Stimulated activated CD4-positive, alpha-beta T cell treated with anti-CD3 and anti-CD28 coated beads, Interleukin-15, amount 100 ng/mL, for 1 hour (primary cell): ENCODE results near the gene HIVEP2.

Source experiments
- DNase-seq, 2 donors: peaks; one replicate each; pipeline ENCODE4 v3.0.0-alpha.2; 2020; ENCODE audit warnings: low read depth in 1 of 2, low spot score in 1 of 2

HIVEP2 gene

GRCh38 chr6:142893088-142893487 is 51.9 kb downstream of the HIVEP2 start:
- no peak for DNase-seq

- DNase-seq, result no peak
These were observed 52.5 kb downstream of the HIVEP2 start for GRCh38 chr6:142892254-142893021.

- DNase-seq, result no peak
These were observed 53.5 kb downstream of the HIVEP2 start for GRCh38 chr6:142891454-142891853.

GRCh38 chr6:142888456-142888855 is 56.5 kb downstream of the HIVEP2 start:
- DNase-seq, result no peak

- no peak for DNase-seq
These were observed 57.5 kb downstream of the HIVEP2 start for GRCh38 chr6:142887517-142887916.

GRCh38 chr6:142886431-142887170 is 58.4 kb downstream of the HIVEP2 start:
- DNase-seq, result no peak

- no peak for DNase-seq
These were observed 59.7 kb downstream of the HIVEP2 start for GRCh38 chr6:142885182-142885867.

GRCh38 chr6:142884214-142885035 is 60.6 kb downstream of the HIVEP2 start:
- DNase-seq, result no peak

- no peak for DNase-seq
These were observed 62.0 kb downstream of the HIVEP2 start for GRCh38 chr6:142883011-142883410.

- no peak for DNase-seq
These were observed 63.2 kb downstream of the HIVEP2 start for GRCh38 chr6:142881761-142882160.

- no peak for DNase-seq
These were observed 63.7 kb downstream of the HIVEP2 start for GRCh38 chr6:142881290-142881689.

GRCh38 chr6:142880201-142880600 is 64.8 kb downstream of the HIVEP2 start:
- DNase-seq, result no peak

- no peak for DNase-seq
These were observed 65.4 kb downstream of the HIVEP2 start for GRCh38 chr6:142879527-142879926.

GRCh38 chr6:142879076-142879475 is 65.9 kb downstream of the HIVEP2 start:
- DNase-seq, result no peak

- no peak for DNase-seq
These were observed 66.6 kb downstream of the HIVEP2 start for GRCh38 chr6:142878407-142878806.

GRCh38 chr6:142874676-142875075 is 70.3 kb downstream of the HIVEP2 start:
- no peak for DNase-seq

GRCh38 chr6:142872376-142872775 is 72.6 kb downstream of the HIVEP2 start:
- DNase-seq, result no peak

- DNase-seq, result peak in 1 of 2 donors; percentile 23
These were observed 73.1 kb downstream of the HIVEP2 start for GRCh38 chr6:142871910-142872331.

- no peak for DNase-seq
These were observed 74.1 kb downstream of the HIVEP2 start for GRCh38 chr6:142870787-142871415.

GRCh38 chr6:142868917-142869316 is 76.1 kb downstream of the HIVEP2 start:
- DNase-seq, result no peak
